ENCODE measurements around the gene NCR3LG1.

The NCR3LG1 gene

GRCh38 chr11:17351510-17352176, at the start of gene NCR3LG1:
TSS of gene NCR3LG1 (plus strand) at chr11:17351800. CDS start at chr11:17351970, 170 bp downstream.
- peak; percentile 38 for DNase-seq

DNA sequence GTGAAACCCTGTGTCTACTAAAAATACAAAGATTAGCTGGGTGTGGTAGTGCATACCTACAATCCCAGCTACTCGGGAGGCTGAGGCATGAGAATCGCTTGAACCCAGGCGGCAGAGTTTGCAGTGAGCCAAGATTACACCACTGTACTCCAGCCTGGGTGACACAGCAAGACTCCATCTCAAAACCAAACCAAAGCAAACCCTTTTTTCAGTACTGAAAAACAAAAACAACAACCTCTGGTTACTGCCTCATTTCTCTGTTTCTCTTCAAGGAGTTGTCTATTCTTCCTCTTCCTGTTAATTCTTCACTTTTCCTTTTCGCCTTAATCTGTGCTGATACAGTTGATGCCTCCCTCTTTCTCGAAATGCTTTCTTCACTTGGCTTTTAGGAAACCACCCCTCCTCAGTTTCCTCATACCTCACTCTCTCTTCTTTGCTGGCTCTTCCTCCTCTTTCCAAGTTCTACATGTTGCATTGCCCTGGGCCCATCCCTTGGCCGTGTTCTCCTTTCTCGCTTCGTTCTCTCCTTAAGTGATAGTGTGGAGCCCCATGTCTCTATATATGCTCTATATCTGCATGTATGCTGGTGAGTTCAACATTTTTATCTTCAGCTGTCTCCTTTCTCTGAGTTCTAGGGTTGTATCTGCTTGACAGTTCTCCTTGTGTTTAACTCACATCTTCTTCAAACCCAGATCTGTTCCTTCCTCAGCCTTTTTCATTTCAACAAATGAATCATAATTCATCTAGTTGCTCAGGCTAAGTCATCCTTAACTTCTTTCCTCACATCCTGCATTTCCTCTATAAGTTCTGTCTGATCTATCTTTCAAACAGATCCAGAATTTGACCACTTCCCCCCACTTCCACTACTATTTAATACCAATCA, 38.0 kb upstream of the NCR3LG1 start:
- DNase-seq, result no peak

DNA sequence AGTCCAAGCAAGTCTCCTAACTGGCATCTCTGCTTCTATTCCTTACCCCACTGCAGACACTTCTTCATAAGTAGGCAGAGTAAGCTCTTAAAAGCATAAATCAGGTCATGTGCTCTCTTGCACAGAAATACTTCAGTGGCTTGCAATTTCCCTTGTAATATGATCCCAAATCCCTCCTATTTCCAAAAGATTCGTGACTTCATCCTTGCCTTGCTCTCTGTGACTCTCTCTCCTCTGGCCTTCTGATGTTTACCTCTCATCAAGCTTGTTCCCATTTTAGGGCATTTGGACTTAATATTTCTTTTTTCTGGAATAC, 37.4 kb upstream of the NCR3LG1 start:
- DNase-seq, result peak; percentile 37

- DNase-seq, result no peak
Observed at GRCh38 chr11:17314904-17315426, 36.6 kb upstream of the NCR3LG1 start.

DNA sequence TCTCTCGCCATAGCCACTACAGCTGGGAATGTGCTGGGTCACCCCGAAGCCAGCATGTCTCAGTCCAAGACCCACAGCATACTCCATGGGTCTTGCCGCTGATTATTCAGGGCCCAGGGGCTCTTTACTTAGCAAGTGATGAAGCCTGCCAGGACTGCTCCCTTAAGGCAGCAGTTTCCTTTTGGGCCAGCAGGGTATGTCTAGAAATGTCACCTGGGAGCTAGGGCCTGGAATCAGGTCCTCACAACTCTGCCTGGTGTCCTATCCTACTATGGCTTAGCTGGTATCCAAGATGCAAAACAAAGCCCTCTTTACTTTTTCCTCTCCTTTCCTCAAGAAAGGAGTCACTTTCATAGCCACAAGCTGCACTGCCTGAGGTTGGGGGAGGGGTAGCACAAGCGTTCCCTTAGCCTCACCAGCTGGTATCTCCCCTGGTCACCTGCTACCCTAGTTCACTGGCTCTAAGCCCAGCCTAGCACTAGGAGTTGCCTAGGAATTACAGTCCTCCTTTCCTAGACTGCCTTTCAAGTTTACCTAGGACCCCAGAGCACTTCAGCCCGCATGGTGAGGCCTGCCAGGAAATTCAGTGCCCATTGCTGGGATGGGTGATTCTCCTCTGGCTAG, 22.6 kb upstream of the NCR3LG1 start:
- DNase-seq, result peak; percentile 75

GRCh38 chr11:17331669-17332068, 19.9 kb upstream of the NCR3LG1 start:
- DNase-seq, result no peak

- DNase-seq, result no peak
Observed at GRCh38 chr11:17333799-17334586, 17.6 kb upstream of the NCR3LG1 start.

- DNase-seq, result no peak
Observed at GRCh38 chr11:17343257-17343656, 8.3 kb upstream of the NCR3LG1 start.

- no peak for DNase-seq
Observed at GRCh38 chr11:17343907-17344306, 7.7 kb upstream of the NCR3LG1 start.

DNA sequence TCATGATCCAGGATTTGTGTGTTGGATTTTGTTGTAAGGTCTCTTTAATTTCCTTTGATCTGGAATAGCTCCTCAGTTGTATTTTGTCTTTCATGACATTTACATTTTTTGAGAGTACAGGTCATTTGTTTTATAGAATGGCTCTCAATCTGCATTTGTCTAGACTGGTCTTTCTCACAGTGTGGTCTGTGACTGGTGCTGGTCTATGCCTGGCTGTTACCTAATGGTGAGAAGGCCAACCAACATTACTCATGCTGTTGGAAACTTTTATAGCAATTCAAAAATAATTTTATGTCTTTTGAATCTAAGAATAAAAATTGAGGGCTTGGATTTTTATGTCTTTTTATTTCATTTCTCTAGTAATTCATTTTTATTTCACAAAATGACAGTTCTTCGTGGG, 3.9 kb upstream of the NCR3LG1 start:
- DNase-seq, result no peak

GRCh38 chr11:17350455-17351171, 987 bp upstream of the NCR3LG1 start:
- DNase-seq, result no peak

DNA sequence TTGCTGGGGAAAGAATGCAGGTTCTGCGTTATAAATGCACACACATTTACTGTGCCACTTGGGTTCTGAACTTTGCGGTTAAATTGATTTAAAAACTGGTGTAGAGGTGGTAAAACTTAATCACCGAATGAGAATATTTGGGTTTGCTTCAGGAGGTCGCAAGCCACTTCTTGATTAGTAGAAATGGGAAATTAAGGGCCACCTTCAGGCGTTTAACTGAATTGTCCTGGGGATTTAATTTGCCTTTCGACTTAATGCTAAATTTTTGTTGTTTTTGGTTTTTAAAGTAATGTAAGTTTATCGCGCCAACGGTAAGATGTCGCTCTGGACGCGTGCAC, 459 bp upstream of the NCR3LG1 start:
- no peak for DNase-seq

DNA sequence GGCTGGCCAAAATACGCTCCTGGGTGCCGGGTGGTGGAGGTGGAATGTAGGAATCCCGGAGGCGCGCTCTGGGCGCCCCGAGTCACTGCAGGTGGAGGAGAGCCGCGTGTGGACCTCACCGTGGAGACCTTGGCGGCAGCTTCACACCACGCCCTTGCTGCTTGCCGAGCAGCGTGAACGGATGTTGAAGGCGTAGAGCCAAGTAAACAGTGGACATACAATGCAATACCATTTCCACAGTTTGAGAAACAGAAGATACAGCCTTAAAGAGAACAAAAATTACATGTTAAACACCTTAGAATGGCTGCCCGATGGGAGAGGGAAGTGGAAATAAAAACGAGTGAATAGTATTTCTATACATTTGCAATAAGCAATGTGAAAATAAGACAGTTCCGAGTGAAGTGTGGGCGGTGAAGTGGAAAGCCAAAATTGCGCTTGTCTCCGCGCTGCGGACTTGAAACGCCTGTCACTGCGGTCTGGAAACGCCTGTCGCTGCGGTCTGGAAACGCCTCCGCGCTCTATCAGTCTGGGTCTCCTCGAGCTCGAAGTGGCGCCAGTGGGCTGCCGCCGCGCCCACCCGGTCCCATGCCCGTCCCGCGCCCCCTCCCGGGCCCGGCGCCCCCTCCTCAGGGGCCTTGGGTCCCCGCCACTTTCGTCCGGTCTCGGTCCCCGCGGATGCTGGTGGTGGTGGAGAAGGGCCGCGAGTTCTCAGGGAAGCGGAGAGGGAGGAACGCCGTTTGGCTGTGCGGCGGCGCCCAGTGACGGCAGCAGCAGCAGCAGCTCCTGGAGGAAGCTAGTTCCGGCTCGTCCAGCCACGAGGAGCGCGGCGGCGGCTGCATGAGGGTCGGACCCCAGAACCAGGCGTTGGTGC, 1.6 kb downstream of the NCR3LG1 start:
- DNase-seq, result peak; percentile 80

DNA sequence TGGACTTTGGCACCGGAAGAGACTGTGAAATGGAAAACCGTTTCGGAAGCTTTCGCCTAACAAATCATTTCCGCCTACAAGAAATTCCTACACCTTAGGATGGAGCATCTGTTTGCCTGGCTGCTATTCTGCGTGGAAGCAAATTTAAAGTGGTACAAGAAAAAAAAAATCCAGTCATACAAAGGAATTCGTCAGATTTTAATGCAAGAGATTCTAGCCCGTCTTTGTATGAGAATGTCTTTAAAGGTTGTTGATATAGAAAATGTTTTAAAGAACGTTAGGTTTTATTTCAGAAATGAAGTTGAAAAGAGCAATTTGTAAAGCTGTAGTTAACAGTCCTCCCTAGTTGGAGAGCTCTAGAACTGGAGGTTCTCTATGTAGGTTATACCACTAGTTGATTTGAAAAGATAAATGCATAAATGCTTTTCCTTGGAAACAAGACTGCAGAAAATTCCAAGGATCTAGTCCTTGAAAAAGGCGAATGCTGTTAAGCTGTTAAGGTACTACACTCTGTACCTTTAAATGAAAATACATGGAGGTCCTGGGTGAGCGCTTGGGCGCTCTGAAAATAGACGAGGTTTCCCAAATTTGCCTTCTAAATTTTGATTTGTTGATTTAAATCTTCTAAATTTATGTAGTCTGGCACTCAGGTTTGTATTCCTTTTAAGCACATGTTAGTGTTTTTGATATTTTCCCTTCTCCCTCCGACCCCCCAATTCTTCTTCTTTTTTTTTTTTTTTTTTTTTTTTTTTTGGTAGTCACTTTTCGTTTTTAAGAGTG, 2.4 kb downstream of the NCR3LG1 start:
- peak; percentile 39 for DNase-seq

- DNase-seq, result peak; percentile 82
Observed at GRCh38 chr11:17354601-17354991, 3.0 kb downstream of the NCR3LG1 start.

GRCh38 chr11:17366495-17366894, 14.9 kb downstream of the NCR3LG1 start:
- DNase-seq, result no peak

DNA sequence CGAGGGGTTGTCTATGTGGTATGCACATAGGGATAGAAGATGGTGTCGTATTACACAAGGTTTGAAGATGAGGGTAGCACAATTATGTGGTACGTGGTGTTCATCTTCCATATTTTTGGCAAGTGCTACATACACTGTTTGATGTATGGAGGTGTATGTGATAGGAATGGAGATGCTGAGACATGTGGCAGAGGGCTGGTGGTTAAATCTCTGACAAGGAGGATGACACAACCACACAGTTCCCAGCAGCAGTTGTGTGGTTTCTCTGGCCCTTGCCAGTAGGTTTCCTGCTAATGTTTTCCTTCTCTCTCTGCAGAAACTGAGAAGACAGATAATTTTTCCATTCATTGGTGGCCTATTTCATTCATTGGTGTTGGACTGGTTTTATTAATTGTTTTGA, 17.0 kb downstream of the NCR3LG1 start:
- no peak for DNase-seq

DNA sequence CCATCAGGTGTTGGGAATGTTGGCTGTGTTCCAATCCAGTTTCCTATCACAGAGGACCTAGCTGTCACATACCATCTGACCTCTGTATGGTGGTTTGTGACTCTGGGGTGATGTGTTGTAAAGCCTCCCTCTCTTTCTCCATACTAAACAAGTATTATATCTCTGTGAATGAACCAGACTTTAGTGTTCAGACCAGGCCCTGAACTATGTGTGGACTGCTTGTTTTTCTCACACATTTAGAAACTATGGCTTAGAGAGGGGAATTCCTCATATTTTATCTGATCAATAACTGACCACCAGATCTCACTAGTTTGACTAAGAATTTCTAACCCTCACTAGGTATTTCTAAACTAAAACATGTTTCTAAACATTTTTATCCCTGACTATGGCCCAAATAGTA, 17.5 kb downstream of the NCR3LG1 start:
- no peak for DNase-seq

GRCh38 chr11:17369684-17370243, 18.2 kb downstream of the NCR3LG1 start:
- no peak for DNase-seq

GRCh38 chr11:17371614-17372013, 20.0 kb downstream of the NCR3LG1 start:
- DNase-seq, result no peak

Data from NCI-H1105 treated with DMSO at 0.1 percent for 48 hours (cell line).